GM18951 (cell line): ENCODE measurements around the gene PCDH17.

Experiments
- POLR2A ChIP-seq: IDR thresholded peaks from 4 replicates; pipeline ENCODE4 v1.6.1; 2011; ENCODE audit warnings: mild to moderate bottlenecking; ENCODE audit not compliant: insufficient read length, insufficient read depth; ENCODE audit errors: extremely low read depth
- in situ Hi-C: fragments of 300-500 bp; cut with MboI; formaldehyde crosslinking; loops from one replicate; pipeline ENCODE4 v1.12.0; 2022; ENCODE audit warnings: low sequenced_read_pairs, mixed read lengths, inconsistent platforms; ENCODE audit not compliant: unreplicated experiment

PCDH17 gene

GRCh38 chr13:57631596-57632275, at the start of gene PCDH17:
PCDH17 (plus strand) TSS chr13:57631744; CDS start chr13:57632547, 803 bp downstream.
- TF ChIP-seq POLR2A = no peak
- in situ Hi-C loops = loop anchor here (25.0 kb wide), 1 partner anchor 1331 kb away; no protein-coding TSS in a partner anchor

DNA sequence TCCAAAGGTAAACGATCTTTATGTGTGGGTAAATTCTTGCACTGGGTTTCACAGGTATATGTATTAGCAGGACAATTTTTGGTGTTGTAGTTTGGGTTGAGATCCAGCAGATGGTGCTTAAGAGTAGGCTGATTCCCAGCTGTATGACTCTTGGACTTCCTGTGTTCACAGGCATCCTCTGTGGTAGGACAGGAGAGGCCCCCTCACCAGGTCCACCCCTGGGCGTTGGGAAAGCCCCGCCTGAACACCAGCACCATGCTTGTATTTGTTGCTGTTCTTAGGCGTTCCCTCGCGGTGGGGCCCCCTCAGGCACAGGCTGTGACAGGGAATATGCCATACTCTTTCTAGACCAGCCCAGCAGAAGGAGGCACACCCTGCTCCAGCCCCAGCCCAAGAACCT, 49.5 kb upstream of the PCDH17 start:
- TF ChIP-seq POLR2A = no peak
- in situ Hi-C loops = no loop called here

GRCh38 chr13:57583529-57583928, 48.0 kb upstream of the PCDH17 start:
- in situ Hi-C loops = no loop called here
- TF ChIP-seq POLR2A = no peak

- in situ Hi-C loops = no loop called here
- no peak for TF ChIP-seq POLR2A
Measured at GRCh38 chr13:57588639-57589038, 42.9 kb upstream of the PCDH17 start.

DNA sequence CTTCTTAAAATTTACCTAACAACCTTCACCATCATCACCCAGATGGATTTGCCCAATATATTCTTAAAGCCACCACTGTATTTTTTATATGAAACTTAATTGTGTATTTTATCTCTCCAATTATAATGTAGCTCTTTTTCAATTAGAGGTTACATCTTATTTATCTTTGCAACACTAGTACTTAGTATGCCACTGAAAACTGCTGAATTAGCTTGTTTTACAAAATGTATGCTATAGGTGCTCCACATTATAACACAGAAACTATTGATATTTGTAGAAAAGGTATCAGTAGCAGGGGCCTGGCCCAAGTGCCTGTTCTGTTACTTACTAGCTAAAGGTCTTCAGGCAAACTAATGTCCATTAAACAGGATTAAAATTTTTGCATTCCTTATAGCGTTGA, 35.8 kb upstream of the PCDH17 start:
- no peak for TF ChIP-seq POLR2A
- in situ Hi-C loops = no loop called here

DNA sequence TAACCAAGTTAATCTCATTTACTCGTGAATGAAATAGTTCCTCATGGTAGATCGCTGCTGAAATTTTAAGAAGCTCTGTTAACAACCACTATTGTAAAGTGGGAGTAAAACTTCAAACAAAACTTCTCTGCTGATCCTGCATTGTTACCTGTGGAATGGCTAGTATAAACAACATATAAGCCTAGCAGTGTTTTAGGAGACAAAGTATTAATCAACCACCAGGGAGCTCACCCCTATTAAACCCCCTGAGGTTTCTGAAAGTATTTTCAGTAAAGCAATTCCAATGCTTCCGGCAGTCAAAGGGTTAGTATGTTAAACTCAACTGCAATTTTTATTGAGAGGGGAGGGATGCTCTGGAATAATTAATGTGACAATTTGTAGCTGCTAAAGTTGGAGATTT, 30.0 kb upstream of the PCDH17 start:
- TF ChIP-seq POLR2A = no peak

GRCh38 chr13:57604442-57604841, 27.1 kb upstream of the PCDH17 start:
- in situ Hi-C loops = no loop called here
- no peak for TF ChIP-seq POLR2A

More for the DNA sequence above, 30.0 kb upstream of the PCDH17 start:
- in situ Hi-C loops = no loop called here

- in situ Hi-C loops = no loop called here
Measured at GRCh38 chr13:57611969-57612368, 19.6 kb upstream of the PCDH17 start.

GRCh38 chr13:57612568-57612967, 19.0 kb upstream of the PCDH17 start:
- in situ Hi-C loops = no loop called here

More at GRCh38 chr13:57611969-57612368, 19.6 kb upstream of the PCDH17 start:
- TF ChIP-seq POLR2A = no peak

GRCh38 chr13:57624565-57625435, 6.7 kb upstream of the PCDH17 start:
- in situ Hi-C loops = loop anchor here (25.0 kb wide), 1 partner anchor 1338 kb away; no protein-coding TSS in a partner anchor
- no peak for TF ChIP-seq POLR2A

More at GRCh38 chr13:57612568-57612967, 19.0 kb upstream of the PCDH17 start:
- no peak for TF ChIP-seq POLR2A

GRCh38 chr13:57627663-57628062, 3.9 kb upstream of the PCDH17 start:
- in situ Hi-C loops = loop anchor here (25.0 kb wide), 1 partner anchor 1335 kb away; no protein-coding TSS in a partner anchor

DNA sequence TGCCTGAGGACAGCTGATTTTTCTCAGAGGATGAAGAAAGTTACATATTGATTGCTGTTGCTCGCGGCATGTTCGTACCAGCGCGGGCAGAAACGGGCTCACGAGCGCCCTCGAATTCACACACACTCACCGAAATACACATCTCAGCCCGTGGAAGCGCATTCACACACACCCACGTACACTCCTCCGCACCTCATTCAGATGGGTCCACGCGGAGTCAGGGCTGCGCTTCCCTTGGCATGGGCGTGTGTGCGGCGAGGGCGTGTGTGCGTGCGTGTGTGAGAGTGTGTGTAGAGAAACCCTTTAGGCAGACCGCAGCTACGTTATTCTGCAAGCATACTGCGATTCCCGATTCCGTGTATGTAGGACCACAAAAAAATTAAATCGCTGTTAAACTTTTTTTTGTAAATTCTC, 2.1 kb upstream of the PCDH17 start:
- TF ChIP-seq POLR2A = no peak
- in situ Hi-C loops = loop anchor here (25.0 kb wide), 1 partner anchor 1333 kb away; no protein-coding TSS in a partner anchor

More at GRCh38 chr13:57627663-57628062, 3.9 kb upstream of the PCDH17 start:
- TF ChIP-seq POLR2A = no peak

- in situ Hi-C loops = loop anchor here (25.0 kb wide), 1 partner anchor 1332 kb away; no protein-coding TSS in a partner anchor
- TF ChIP-seq POLR2A = no peak
Measured at GRCh38 chr13:57629821-57630235, 1.7 kb upstream of the PCDH17 start.
